Measurements from ENCODE around the gene HES5.

DNA sequence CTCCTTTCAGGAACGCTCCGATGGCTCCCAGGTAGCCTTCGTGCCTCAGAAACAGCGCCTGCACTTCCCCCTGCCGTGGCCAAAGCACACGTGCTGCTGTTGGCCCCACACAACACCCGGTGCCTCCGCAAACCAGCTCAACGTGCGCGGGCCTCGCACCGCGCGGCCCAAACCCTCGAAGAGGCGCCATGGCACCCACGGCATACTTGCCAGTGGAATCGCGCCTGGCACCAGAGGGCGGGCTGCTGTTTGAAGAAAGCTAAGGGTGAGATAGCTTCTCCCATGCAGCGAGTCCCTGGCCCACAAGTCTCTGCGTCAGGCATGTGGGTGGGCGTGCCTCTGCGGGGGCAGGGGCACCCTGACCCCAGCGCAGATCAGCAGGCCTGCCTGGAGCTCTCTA, 11.5 kb downstream of the HES5 start:
- TF ChIP-seq, protein P1, sequence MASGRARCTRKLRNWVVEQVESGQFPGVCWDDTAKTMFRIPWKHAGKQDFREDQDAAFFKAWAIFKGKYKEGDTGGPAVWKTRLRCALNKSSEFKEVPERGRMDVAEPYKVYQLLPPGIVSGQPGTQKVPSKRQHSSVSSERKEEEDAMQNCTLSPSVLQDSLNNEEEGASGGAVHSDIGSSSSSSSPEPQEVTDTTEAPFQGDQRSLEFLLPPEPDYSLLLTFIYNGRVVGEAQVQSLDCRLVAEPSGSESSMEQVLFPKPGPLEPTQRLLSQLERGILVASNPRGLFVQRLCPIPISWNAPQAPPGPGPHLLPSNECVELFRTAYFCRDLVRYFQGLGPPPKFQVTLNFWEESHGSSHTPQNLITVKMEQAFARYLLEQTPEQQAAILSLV (CRISPR knock-in tag; IDR thresholded peaks at IDR 0.05; ENCODE audit: borderline replicate concordance), result no peak
- TF ChIP-seq ZNF615 (CRISPR knock-in tag; IDR thresholded peaks at IDR 0.05; ENCODE audit: borderline replicate concordance) (no peak), NPAS2 (CRISPR knock-in tag; IDR thresholded peaks at IDR 0.05; ENCODE audit: borderline replicate concordance) (no peak), ZNF766 (CRISPR knock-in tag; IDR thresholded peaks at IDR 0.05; ENCODE audit: borderline replicate concordance) (no peak)
- TF ChIP-seq, protein P2, sequence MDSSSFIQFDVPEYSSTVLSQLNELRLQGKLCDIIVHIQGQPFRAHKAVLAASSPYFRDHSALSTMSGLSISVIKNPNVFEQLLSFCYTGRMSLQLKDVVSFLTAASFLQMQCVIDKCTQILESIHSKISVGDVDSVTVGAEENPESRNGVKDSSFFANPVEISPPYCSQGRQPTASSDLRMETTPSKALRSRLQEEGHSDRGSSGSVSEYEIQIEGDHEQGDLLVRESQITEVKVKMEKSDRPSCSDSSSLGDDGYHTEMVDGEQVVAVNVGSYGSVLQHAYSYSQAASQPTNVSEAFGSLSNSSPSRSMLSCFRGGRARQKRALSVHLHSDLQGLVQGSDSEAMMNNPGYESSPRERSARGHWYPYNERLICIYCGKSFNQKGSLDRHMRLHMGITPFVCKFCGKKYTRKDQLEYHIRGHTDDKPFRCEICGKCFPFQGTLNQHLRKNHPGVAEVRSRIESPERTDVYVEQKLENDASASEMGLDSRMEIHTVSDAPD (CRISPR knock-in tag; IDR thresholded peaks at IDR 0.05), result no peak

All from HepG2 (cell line).